HK-2 (cell line): ENCODE results near the gene CDC20.

Experiments
- DNase-seq: peaks from one replicate; pipeline ENCODE4 v3.0.0-alpha.2; 2018; ENCODE audit not compliant: unreplicated experiment

CDC20 gene

DNA sequence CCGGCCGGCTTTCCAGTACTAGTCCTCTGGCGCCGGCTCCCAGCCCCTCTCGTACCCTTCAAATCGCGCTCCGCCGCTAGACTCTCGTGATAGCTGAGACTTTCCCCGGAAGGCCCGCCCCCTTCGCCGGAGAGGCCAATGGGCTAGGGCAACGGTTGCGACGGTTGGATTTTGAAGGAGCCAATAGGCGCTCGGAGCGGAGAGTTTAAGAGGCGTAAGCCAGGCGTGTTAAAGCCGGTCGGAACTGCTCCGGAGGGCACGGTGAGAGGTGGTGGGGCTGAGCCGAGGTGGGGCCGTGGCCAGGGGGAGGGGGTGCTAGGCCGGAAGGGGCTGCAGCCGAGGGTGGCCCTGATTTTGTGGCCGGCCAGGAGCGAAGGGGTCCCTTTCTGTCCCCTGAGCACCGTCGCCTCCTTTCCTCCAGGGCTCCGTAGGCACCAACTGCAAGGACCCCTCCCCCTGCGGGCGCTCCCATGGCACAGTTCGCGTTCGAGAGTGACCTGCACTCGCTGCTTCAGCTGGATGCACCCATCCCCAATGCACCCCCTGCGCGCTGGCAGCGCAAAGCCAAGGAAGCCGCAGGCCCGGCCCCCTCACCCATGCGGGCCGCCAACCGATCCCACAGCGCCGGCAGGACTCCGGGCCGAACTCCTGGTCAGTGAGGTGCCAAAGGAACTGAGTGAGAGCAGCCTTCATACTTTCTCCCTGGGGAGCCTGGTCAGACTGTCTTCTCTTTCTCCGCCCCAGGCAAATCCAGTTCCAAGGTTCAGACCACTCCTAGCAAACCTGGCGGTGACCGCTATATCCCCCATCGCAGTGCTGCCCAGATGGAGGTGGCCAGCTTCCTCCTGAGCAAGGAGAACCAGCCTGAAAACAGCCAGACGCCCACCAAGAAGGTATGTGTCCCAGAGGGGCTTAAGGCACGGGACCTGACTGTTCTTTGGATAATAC is at the start of gene CDC20:
CDC20 (plus strand) TSS at position 236 of the 948 bp plus-strand sequence; CDS start at position 471, 235 bp downstream.
- DNase-seq = peak; percentile 99

DNA sequence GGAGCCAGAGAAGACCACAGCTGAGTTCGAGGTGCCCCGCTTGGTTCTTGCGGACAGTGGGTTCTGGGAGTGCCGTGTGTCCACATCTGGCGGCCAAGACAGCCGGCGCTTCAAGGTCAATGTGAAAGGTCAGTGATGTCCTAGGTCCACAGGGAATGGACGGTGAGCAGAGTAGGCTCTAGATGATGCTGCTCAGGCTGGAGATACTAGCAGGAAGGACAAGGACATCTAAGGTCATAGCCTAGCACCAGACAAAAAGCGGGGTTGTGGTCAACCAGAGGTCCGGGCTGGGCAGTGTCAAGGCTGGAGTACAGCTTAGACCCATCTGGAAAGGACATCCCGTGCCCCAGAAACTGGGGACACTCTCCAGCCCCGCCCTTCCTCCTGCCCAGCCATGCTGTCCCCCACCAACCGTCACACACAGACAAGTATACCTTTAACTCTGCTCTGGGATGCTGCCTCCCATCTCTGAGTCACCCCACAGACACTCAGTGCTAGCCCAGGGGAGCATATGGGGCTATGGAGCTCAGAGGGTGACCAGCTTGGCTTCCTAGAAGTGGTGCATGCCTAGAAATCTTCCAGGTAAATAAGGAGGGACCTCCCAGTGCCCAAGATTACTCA is 49.3 kb upstream of the CDC20 start:
- DNase-seq = no peak

DNA sequence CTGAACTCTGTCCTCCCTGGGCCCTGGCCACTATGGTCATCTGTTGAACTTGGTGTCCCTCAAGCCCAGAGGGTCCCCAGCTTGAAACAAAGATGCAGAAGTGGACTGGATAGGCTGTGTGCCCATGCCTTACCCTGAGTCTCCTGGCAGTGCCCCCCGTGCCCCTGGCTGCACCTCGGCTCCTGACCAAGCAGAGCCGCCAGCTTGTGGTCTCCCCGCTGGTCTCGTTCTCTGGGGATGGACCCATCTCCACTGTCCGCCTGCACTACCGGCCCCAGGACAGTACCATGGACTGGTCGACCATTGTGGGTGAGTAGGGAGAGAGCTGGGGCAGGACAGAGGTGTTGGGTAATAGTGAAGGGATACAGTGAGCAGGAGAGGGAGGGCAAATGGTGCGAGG is 47.3 kb upstream of the CDC20 start:
- no peak for DNase-seq

DNA sequence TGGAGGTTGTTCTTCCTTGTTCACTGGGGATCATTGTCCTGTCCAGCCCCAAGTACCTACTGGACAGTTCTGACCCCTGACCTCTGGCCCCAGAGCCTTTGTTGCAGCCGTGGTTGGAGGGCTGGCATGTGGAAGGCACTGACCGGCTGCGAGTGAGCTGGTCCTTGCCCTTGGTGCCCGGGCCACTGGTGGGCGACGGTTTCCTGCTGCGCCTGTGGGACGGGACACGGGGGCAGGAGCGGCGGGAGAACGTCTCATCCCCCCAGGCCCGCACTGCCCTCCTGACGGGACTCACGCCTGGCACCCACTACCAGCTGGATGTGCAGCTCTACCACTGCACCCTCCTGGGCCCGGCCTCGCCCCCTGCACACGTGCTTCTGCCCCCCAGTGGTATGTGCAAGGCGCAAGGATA is 46.6 kb upstream of the CDC20 start:
- DNase-seq = no peak

DNA sequence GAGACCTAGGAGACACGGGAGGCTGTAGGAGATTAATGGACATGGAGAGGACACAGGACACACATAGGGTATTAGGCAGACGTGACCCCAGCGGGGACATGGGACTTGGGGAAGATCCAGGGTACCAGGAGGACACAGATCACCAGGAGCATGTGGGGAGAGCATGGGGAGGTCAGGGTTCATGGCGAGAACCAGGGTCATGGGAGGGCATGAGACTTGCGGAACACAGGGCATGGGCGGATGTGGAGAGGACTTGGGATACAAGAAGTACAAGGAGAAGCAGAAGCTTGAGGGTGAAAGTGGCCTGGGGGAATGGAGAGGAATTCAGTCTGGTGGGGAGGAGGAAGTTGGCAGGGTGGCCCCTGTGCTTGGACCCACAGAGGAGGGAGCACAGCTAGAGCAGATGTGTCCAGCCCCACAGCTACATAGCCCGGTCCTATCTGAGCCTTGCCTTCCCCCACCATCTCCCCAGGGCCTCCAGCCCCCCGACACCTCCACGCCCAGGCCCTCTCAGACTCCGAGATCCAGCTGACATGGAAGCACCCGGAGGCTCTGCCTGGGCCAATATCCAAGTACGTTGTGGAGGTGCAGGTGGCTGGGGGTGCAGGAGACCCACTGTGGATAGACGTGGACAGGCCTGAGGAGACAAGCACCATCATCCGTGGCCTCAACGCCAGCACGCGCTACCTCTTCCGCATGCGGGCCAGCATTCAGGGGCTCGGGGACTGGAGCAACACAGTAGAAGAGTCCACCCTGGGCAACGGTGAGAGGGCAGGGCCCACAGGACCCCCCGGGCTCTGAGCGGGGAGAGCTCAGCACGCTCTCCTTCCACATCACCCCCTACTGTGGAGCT is 45.9 kb upstream of the CDC20 start:
- DNase-seq = no peak

GRCh38 chr1:43313771-43314170 is 45.0 kb upstream of the CDC20 start:
- DNase-seq = no peak

DNA sequence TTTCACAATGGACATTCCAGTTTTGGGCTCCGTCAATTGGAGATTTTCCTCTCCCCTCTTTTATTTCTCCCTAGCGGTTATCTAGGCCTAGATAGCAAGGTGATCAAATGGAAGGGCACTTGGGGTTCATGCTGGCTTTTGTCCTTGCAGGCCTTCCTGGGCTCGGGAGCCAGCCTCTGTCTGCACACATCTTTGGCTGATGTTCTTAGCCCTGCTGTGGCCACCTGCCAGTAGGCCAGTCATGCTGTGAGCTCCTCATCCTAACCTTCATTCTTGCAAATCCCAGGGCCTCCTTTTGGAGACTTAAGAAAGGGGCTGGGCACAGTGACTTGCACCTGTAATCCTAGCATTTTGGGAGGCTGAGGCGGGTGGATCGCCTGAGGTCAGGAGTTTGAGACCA is 44.5 kb upstream of the CDC20 start:
- no peak for DNase-seq

DNA sequence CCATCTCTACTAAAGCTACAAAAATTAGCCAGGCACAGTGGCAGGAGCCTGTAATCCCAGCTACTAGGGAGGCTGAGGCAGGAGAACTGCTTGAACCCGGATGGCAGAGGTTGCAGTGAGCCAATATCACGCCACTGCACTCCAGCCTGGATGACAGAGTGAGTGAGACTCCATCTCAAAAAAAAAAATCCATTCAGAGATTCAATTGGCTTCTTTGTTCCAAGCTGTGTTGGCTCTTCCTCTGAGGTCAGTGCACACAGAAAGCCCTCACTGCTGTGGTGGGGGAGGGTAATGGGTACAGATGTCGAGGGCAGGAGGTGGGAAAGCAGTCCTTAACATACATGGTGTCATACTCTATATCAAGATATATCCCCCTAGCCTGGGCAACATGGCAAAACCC is 43.3 kb upstream of the CDC20 start:
- DNase-seq = no peak

DNA sequence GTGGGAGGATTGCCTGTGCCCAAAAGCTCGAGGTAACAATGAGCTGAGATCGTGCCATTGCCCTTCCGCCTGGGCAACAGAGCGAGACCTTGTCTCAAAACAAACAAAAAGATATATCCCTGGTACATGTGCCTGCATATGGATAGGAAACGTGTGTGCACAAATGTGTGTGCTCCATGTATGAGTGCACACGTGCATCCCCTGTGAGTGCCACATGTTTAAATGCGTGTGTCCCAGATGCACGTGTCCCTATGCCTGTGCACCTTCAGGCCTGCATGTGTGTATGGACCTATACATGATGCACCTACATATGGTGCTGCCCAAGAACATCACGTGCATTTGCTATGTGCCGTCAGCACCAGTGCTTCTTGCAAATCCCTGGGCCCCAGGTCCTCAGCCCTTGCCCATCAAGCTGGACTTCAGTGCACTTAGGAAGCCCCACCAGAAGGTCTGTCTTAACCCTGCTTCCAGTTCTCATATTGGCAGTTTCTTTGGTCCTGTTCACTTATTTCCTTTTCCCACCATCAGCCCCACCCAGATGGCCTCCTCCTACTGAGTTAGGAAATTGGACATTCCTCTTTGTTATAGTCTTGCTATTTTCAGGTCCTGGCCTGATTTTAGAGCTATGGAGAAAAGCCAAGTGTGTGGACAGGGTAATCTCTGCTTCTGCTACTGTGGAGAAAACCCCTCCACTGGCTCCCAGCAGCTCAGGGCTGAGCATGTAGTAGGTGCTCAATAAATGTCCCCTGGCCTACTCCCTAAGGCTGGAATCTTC is 42.6 kb upstream of the CDC20 start:
- no peak for DNase-seq

- DNase-seq = no peak
These were observed 41.9 kb upstream of the CDC20 start for GRCh38 chr1:43316738-43317520.

DNA sequence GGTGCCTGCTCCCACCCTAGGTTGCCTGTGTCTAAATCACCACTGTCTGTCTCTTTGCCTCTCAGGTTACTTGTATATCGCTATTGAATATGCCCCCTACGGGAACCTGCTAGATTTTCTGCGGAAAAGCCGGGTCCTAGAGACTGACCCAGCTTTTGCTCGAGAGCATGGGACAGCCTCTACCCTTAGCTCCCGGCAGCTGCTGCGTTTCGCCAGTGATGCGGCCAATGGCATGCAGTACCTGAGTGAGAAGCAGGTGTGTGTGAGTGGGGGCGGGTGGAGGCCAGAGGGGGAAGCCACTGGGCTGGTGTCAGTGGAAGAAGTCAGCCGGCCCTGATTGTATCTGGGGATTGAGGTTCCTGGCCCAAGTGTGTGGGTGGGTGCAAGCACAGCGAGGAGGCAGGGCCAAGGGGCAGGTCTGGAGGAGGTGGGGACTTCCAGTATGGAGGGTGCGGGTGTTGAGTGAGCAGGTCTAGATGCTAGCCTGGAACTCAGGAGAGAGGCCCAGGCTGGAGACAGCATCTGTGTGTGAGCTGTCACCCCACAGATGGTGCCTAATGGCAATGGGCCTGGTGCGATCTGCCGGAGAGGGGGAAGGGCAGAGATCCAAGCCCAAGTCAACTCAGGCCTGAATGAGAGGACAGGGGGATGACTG is 40.8 kb upstream of the CDC20 start:
- DNase-seq = no peak

DNA sequence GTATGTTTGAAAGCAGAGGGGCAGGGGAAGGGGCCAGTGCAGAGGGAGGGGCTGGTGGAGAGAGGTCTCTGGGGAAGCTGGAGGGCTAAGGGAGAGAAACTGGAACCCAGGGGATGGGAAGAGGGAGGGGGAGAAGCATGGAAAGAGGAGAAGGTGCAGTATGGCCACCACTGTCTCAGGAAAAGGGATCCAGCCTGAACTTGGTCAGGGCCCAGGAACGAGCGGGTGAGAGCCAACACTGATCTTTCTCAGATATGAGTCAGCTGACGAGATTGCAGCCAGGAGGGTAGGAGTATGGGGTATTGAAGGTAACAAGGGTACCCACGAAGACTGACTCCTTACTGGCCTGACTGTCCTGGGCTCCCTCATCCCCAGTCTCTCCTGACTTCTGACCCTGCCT is 40.0 kb upstream of the CDC20 start:
- DNase-seq = no peak

DNA sequence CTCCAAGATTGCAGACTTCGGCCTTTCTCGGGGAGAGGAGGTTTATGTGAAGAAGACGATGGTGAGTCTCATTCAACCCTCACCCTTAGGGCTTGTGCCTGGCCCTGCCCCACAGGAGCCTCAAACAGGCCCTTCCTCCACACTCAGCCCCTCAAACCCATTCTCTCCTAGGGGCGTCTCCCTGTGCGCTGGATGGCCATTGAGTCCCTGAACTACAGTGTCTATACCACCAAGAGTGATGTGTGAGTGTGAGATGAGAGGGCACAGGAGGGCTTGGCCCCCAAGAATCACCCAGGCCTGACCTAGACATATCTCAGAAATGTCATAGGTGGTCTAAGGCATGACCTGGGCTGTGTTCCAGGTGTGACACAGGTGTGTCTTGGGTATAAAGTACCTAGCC is 39.5 kb upstream of the CDC20 start:
- no peak for DNase-seq

- DNase-seq = no peak
These were observed 39.0 kb upstream of the CDC20 start for GRCh38 chr1:43319766-43320165.

GRCh38 chr1:43321331-43321891 is 37.4 kb upstream of the CDC20 start:
- DNase-seq = no peak

GRCh38 chr1:43322506-43322905 is 36.3 kb upstream of the CDC20 start:
- no peak for DNase-seq

DNA sequence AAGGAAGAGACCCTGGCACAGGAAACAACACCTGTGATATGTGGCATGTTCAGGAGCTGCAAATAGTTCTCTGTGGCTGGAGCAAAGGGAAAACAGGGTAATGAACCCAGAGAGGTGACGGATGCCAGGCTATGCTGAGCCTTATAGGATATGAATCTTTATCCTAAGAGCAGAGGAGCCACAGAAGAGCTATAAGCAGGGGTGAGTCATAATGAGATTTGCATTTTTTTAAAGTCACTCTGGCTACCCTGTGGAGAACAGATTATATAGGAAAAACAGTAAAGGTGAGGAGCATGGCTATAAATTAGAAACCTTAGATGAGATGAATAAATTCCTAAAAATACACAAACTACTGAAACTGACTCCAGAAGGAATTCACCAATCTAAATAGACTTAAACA is 34.0 kb upstream of the CDC20 start:
- no peak for DNase-seq

- no peak for DNase-seq
These were observed 33.4 kb upstream of the CDC20 start for GRCh38 chr1:43325381-43325780.

DNA sequence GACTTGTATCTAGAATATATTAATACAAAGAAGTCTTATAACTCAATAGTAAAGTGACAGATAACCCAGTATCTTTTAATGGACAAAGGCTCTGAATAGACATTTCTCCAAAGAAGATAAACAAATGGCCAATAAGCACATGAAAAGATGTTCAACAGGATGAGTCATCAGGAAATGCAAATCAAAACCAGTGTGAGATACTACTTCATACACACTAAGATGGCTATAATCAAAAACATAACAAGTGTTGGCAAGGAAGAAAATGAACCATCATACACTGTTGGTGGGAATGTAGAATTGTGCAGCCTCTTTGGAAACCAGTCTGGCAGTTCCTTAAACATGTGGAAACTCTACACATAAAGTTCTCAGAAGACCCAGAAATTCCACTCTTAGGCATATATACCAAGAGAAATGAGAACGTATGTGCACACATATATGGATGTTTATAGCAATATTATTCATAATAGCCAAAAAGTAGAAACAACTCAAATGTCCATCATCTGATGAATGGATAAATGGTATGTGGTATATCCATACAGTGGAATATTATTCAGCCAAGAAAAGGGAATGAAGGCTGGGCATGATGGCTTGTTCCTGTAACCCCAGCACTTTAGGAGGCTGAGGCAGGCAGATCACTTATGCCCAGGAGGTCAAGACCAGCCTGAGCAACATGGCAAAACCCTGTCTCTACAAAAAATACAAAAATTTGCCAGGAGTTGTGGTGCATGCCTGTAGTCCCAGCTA is 31.1 kb upstream of the CDC20 start:
- no peak for DNase-seq
